A549 (cell line): ENCODE data around the gene MAML2. TPM values are rescaled to one million over a fixed set of nuclear protein-coding genes. Genes with fewer than 3 reads are reported as not detected.

Experiments
- ATAC-seq, 2 experiments: fragments of 200-7000 bp in 1 of 2; fragments of >200 bp in 1 of 2; cut with Nextera tagmentation in 1 of 2; cut with Tn5 transposase in 1 of 2; 3 replicates each; pipeline versions ENCODE4 v1.8.0 to v1.9.1; 2018 to 2020; ENCODE audit warnings: mild to moderate bottlenecking in 1 of 2, moderate library complexity in 1 of 2
- CTCF ChIA-PET: fragments of 300-600 bp; sonication (Branson Sonifier 250); formaldehyde crosslinking; extraction: SDS; loops from one replicate; lab custom pipeline; 2021; ENCODE audit warnings: antibody characterized with exemption, inconsistent platforms; lab: Yijun Ruan, JAX
- POLR2A ChIA-PET: fragments of 350-600 bp; formaldehyde crosslinking; extraction: SDS; loops from one replicate; lab custom pipeline; 2021; ENCODE audit warnings: antibody characterized with exemption, inconsistent platforms; lab: Yijun Ruan, JAX
- DNase-seq, 2 experiments: peaks; one replicate each; pipeline versions ENCODE4 v3.0.0 to v3.0.0-alpha.2; 2011 to 2016; ENCODE audit warnings: low read depth in 1 of 2, low spot score in 1 of 2
- FAIRE-seq: peaks from 2 replicates; lab custom pipeline; 2011; peaks lifted over from hg19 to GRCh38; lab: Jason Lieb, UNC
- H3K27ac ChIP-seq, 2 experiments: fragments of >200 bp; sonication (Bioruptor Twin); formaldehyde crosslinking; 3 replicates each; pipeline ENCODE4 v1.5.1; 2016 to 2017
- H3K4me1 ChIP-seq: fragments of >200 bp; sonication (Bioruptor Twin); formaldehyde crosslinking; 3 replicates; pipeline ENCODE4 v1.6.1; 2016
- H3K4me2 ChIP-seq: fragments of >200 bp; sonication (Bioruptor Twin); formaldehyde crosslinking; 3 replicates; pipeline ENCODE4 v1.6.1; 2016
- H3K4me3 ChIP-seq: fragments of >200 bp; sonication (Bioruptor Twin); formaldehyde crosslinking; 3 replicates; pipeline ENCODE4 v1.5.1; 2016
- H3K9me3 ChIP-seq: fragments of >200 bp; sonication (Bioruptor Twin); formaldehyde crosslinking; 3 replicates; pipeline ENCODE4 v1.6.1; 2016
- BHLHE40 ChIP-seq: IDR thresholded peaks from 2 replicates; pipeline ENCODE4 v1.6.1; 2012; ENCODE audit warnings: low read depth, low read length, inconsistent platforms
- CHD2 ChIP-seq: fragments of 150-350 bp; IDR thresholded peaks from 2 replicates; pipeline ENCODE4 v1.6.1; 2014; ENCODE audit warnings: low read length; ENCODE audit not compliant: partially characterized antibody
- EHMT2 ChIP-seq: fragments of 200-600 bp; sonication (generic); IDR thresholded peaks from 2 replicates; pipeline ENCODE4 v1.6.1; 2016; ENCODE audit warnings: antibody characterized with exemption, low read depth, mild to moderate bottlenecking, moderate library complexity
- FOSB ChIP-seq: fragments of 250-450 bp; sonication (Bioruptor Pico); IDR thresholded peaks from 2 replicates; pipeline ENCODE4 v1.5.0; 2020; ENCODE audit warnings: mild to moderate bottlenecking, moderate library complexity
- FOSL2 ChIP-seq, 2 experiments: fragments of 450-650 bp in 1 of 2; fragments of >200 bp in 1 of 2; sonication (Bioruptor Twin) in 1 of 2; formaldehyde crosslinking; IDR thresholded peaks; 2 replicates each; pipeline versions ENCODE4 v1.5.0 to v1.6.1; 2016 to 2020; ENCODE audit warnings: mild to moderate bottlenecking in 1 of 2, moderate library complexity in 1 of 2
- GATA3 ChIP-seq: IDR thresholded peaks from 2 replicates; pipeline ENCODE4 v1.6.1; 2012; ENCODE audit warnings: borderline replicate concordance
- NR3C1 ChIP-seq: fragments of >200 bp; sonication (Bioruptor Twin); formaldehyde crosslinking; IDR thresholded peaks from 3 replicates; pipeline ENCODE4 v1.6.1; 2017
- PHF8 ChIP-seq: fragments of 200-600 bp; sonication (generic); IDR thresholded peaks from 2 replicates; pipeline ENCODE4 v1.6.1; 2016; ENCODE audit warnings: low read depth, mild to moderate bottlenecking, antibody characterized with exemption, moderate library complexity, borderline replicate concordance
- POLR2A ChIP-seq: IDR thresholded peaks from 2 replicates; pipeline ENCODE4 v1.6.1; 2012; ENCODE audit warnings: mild to moderate bottlenecking, low read length
- POLR2AphosphoS2 ChIP-seq: conservative IDR thresholded peaks from 2 replicates; pipeline ENCODE4 v1.6.1; 2012; ENCODE audit warnings: low read length, improper control_type of control experiment, inconsistent platforms
- RAD21 ChIP-seq, 2 experiments: fragments of >200 bp in 1 of 2; sonication (Bioruptor Twin) in 1 of 2; formaldehyde crosslinking in 1 of 2; IDR thresholded peaks in 1 of 2; conservative IDR thresholded peaks in 1 of 2; 2 replicates in 1 of 2; 3 replicates in 1 of 2; pipeline ENCODE4 v1.6.1; 2012 to 2018; ENCODE audit warnings: inconsistent platforms in 1 of 2
- RARB ChIP-seq: fragments of 250-450 bp; sonication (Bioruptor Pico); IDR thresholded peaks from 2 replicates; pipeline ENCODE4 v1.8.0; 2021; ENCODE audit warnings: mild to moderate bottlenecking, moderate library complexity
- RCOR1 ChIP-seq: fragments of 150-350 bp; IDR thresholded peaks from 2 replicates; pipeline ENCODE4 v1.6.1; 2014; ENCODE audit warnings: antibody characterized with exemption, low read length, low read depth
- RFX5 ChIP-seq: fragments of 450-650 bp; IDR thresholded peaks from 2 replicates; pipeline ENCODE4 v1.7.1; 2014; ENCODE audit warnings: antibody characterized with exemption, mild to moderate bottlenecking, moderate library complexity
- RNF2 ChIP-seq: fragments of 200-600 bp; sonication (generic); IDR thresholded peaks from 2 replicates; pipeline ENCODE4 v1.6.1; 2016; ENCODE audit warnings: low read depth, mild to moderate bottlenecking, antibody characterized with exemption, moderate library complexity, borderline replicate concordance
- SMC3 ChIP-seq: fragments of >200 bp; sonication (Bioruptor Twin); formaldehyde crosslinking; IDR thresholded peaks from 3 replicates; pipeline ENCODE4 v1.6.1; 2018; ENCODE audit warnings: inconsistent platforms
- TFCP2L1 ChIP-seq: fragments of 250-450 bp; sonication (Bioruptor Pico); IDR thresholded peaks from 2 replicates; pipeline ENCODE4 v1.5.0; 2021; ENCODE audit warnings: mild to moderate bottlenecking
- ZC3H11A ChIP-seq: fragments of 450-650 bp; IDR thresholded peaks from 2 replicates; pipeline ENCODE4 v1.6.1; 2014; ENCODE audit warnings: antibody characterized with exemption, mild to moderate bottlenecking
- WGBS: methylation state at CpG from one replicate; pipeline ENCODE4 v1.1.6; 2017; ENCODE audit errors: missing lambda C conversion rate; 5-methylcytosine and 5-hydroxymethylcytosine counted together
- polyA plus RNA-seq, 4 experiments: library from polyadenylated mRNA; depleted of rRNA in 3 of 4; stranded (reverse); fragments of >200 nt; fragmentation: RNase III in 1 of 4; extraction: RNeasy Plus Mini Kit Qiagen cat#74134 plus additional on column Dnase treatment in 1 of 4; gene quantifications; 2 replicates in 3 of 4; 3 replicates in 1 of 4; pipeline ENCODE4 v1.2.3, GENCODE V29; 2011 to 2017
- TF ChIP-seq, protein P1 (sequence below): IDR thresholded peaks from 2 replicates; pipeline ENCODE4 v1.6.1; 2012
- TF ChIP-seq, protein P2 (sequence below): fragments of 150-350 bp; IDR thresholded peaks from 2 replicates; pipeline ENCODE4 v1.6.1; 2014; ENCODE audit warnings: low read depth, mild to moderate bottlenecking, low read length
- TF ChIP-seq, protein P3 (sequence below): fragments of 250-450 bp; sonication (Bioruptor Pico); IDR thresholded peaks from 2 replicates; pipeline ENCODE4 v1.5.0; 2021; ENCODE audit warnings: mild to moderate bottlenecking, moderate library complexity, borderline replicate concordance
- TF ChIP-seq, protein P4 (sequence below): fragments of >200 bp; sonication (Bioruptor Twin); formaldehyde crosslinking; IDR thresholded peaks from 2 replicates; pipeline ENCODE4 v1.6.1; 2016
- TF ChIP-seq, protein P5 (sequence below): fragments of 200-600 bp; sonication (generic); IDR thresholded peaks from 2 replicates; pipeline ENCODE4 v1.6.1; 2016; ENCODE audit warnings: antibody characterized with exemption, mild to moderate bottlenecking, moderate library complexity
- TF ChIP-seq, protein P6 (sequence below): IDR thresholded peaks from 2 replicates; pipeline ENCODE4 v1.6.1; 2012

The MAML2 gene
- polyA plus RNA-seq, 2 of the 4 experiments (the other 2 are of a cell fraction), result 1.5 to 2.5 TPM

DNA sequence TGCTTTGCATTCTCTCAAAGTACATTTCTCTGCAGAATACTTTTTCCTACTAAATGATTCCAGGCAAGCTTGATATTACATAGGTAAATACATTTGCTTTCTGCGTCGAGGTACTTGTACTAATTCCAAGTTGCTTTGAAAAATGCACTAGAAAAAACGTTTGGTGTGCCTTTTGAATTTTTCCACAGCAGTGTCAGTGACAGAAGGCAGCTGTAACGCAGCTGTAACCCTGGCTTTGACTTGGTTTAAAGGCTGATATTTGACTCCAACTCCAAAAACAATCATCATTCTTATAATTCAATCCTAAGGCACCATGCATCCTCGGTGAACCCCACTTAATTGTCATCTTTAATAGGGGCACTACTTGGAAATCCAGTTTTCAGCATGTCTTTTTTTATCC, 125.0 kb downstream of the MAML2 start:
- H3K4me2 ChIP-seq, result no peak overlapping the region
- H3K27ac ChIP-seq, result no peak overlapping the region
- DNase-seq (no peak), FAIRE-seq (no peak), ATAC-seq (no peak)
- no peak for TF ChIP-seq BHLHE40
- no peak for TF ChIP-seq FOSB (CRISPR knock-in tag)
- TF ChIP-seq RCOR1, result no peak
- no peak for TF ChIP-seq POLR2A
- no peak for TF ChIP-seq EHMT2
- no peak for TF ChIP-seq RFX5
- TF ChIP-seq PHF8, result no peak
- TF ChIP-seq, protein P1, sequence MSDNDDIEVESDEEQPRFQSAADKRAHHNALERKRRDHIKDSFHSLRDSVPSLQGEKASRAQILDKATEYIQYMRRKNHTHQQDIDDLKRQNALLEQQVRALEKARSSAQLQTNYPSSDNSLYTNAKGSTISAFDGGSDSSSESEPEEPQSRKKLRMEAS, result no peak
- TF ChIP-seq SMC3, result no peak
- TF ChIP-seq GATA3, result no peak
- TF ChIP-seq FOSL2 (IDR thresholded peaks at IDR 0.05), result no peak
- TF ChIP-seq FOSL2 (CRISPR knock-in tag; IDR thresholded peaks at IDR 0.05), result no peak
- no peak for TF ChIP-seq ZC3H11A
- TF ChIP-seq, protein P2, sequence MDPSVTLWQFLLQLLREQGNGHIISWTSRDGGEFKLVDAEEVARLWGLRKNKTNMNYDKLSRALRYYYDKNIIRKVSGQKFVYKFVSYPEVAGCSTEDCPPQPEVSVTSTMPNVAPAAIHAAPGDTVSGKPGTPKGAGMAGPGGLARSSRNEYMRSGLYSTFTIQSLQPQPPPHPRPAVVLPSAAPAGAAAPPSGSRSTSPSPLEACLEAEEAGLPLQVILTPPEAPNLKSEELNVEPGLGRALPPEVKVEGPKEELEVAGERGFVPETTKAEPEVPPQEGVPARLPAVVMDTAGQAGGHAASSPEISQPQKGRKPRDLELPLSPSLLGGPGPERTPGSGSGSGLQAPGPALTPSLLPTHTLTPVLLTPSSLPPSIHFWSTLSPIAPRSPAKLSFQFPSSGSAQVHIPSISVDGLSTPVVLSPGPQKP, result no peak
- no peak for TF ChIP-seq RAD21 (conservative IDR thresholded peaks at IDR 0.05 in 1 of 2, IDR thresholded peaks at IDR 0.05 in 1 of 2)
- TF ChIP-seq POLR2AphosphoS2, result no peak
- TF ChIP-seq TFCP2L1 (CRISPR knock-in tag), result no peak
- TF ChIP-seq, protein P3, sequence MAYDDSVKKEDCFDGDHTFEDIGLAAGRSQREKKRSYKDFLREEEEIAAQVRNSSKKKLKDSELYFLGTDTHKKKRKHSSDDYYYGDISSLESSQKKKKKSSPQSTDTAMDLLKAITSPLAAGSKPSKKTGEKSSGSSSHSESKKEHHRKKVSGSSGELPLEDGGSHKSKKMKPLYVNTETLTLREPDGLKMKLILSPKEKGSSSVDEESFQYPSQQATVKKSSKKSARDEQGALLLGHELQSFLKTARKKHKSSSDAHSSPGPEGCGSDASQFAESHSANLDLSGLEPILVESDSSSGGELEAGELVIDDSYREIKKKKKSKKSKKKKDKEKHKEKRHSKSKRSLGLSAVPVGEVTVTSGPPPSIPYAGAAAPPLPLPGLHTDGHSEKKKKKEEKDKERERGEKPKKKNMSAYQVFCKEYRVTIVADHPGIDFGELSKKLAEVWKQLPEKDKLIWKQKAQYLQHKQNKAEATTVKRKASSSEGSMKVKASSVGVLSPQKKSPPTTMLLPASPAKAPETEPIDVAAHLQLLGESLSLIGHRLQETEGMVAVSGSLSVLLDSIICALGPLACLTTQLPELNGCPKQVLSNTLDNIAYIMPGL (CRISPR knock-in tag), result no peak
- TF ChIP-seq, protein P4, sequence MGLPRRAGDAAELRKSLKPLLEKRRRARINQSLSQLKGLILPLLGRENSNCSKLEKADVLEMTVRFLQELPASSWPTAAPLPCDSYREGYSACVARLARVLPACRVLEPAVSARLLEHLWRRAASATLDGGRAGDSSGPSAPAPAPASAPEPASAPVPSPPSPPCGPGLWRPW, result no peak
- TF ChIP-seq RNF2, result no peak
- WGBS, result 44% methylated on average over 5 of the region's 5 CpGs
- CTCF ChIA-PET, result interaction anchor here (1.4 kb wide), 1 partner anchor 9 kb away, joined by 4 read pairs; no protein-coding TSS in a partner anchor
- POLR2A ChIA-PET, result no interaction called here
- peaks cover 44% of the 10 kb centered on the region for H3K4me1 ChIP-seq
- no peak overlapping the region for H3K4me3 ChIP-seq
- no peaks in the 10 kb centered on the region for H3K9me3 ChIP-seq

DNA sequence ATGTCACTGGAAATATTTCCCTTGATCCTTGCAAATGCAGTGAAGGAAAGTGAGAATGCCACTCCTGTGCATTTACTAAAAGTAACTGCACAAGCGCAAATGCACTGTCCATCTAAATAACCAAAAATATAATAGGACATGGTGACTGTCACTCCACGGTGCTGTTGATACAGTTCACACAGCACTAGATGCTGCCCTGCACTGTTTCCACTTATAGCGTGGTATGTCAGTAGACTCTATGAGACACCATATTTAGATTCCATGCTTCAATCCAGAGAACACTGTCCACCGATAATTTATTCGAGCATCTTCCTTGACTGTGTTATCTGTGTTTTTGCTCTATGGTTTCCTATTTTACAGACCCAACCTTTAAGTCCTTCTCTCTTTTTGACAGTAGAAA, 125.8 kb downstream of the MAML2 start:
- DNase-seq (no peak), ATAC-seq (no peak), FAIRE-seq (no peak)
- TF ChIP-seq, protein P5, sequence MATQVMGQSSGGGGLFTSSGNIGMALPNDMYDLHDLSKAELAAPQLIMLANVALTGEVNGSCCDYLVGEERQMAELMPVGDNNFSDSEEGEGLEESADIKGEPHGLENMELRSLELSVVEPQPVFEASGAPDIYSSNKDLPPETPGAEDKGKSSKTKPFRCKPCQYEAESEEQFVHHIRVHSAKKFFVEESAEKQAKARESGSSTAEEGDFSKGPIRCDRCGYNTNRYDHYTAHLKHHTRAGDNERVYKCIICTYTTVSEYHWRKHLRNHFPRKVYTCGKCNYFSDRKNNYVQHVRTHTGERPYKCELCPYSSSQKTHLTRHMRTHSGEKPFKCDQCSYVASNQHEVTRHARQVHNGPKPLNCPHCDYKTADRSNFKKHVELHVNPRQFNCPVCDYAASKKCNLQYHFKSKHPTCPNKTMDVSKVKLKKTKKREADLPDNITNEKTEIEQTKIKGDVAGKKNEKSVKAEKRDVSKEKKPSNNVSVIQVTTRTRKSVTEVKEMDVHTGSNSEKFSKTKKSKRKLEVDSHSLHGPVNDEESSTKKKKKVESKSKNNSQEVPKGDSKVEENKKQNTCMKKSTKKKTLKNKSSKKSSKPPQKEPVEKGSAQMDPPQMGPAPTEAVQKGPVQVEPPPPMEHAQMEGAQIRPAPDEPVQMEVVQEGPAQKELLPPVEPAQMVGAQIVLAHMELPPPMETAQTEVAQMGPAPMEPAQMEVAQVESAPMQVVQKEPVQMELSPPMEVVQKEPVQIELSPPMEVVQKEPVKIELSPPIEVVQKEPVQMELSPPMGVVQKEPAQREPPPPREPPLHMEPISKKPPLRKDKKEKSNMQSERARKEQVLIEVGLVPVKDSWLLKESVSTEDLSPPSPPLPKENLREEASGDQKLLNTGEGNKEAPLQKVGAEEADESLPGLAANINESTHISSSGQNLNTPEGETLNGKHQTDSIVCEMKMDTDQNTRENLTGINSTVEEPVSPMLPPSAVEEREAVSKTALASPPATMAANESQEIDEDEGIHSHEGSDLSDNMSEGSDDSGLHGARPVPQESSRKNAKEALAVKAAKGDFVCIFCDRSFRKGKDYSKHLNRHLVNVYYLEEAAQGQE, result no peak
- TF ChIP-seq, protein P6, sequence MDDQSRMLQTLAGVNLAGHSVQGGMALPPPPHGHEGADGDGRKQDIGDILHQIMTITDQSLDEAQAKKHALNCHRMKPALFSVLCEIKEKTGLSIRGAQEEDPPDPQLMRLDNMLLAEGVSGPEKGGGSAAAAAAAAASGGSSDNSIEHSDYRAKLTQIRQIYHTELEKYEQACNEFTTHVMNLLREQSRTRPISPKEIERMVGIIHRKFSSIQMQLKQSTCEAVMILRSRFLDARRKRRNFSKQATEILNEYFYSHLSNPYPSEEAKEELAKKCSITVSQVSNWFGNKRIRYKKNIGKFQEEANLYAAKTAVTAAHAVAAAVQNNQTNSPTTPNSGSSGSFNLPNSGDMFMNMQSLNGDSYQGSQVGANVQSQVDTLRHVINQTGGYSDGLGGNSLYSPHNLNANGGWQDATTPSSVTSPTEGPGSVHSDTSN, result no peak
- TF ChIP-seq RARB (CRISPR knock-in tag) (no peak), RNF2 (no peak), SMC3 (no peak), CHD2 (no peak), NR3C1 (no peak)
- Histone ChIP-seq H3K9me3 (no peaks in the 10 kb centered on the region), H3K4me2 (no peak overlapping the region), H3K4me1 (peaks cover 52% of the 10 kb centered on the region), H3K4me3 (no peak overlapping the region), H3K27ac (no peak overlapping the region)
- WGBS, result 98% methylated on average over 5 of the region's 5 CpGs
- ChIA-PET POLR2A (no interaction called here), CTCF (interaction anchor here (1.4 to 1.5 kb wide), 2 partner anchors 10 to 31 kb away, joined by 3 to 4 read pairs; no protein-coding TSS in a partner anchor)
